Stimulated activated CD4-positive, alpha-beta T cell treated with anti-CD3 and anti-CD28 coated beads, Interleukin-1b, Interleukin-23, amount 100 ng/mL, for 1 hour (primary cell): ENCODE measurements around the gene PDXDC1.
"Not testable (repeated sequence)": the region's sequence is repeated elsewhere in the genome, so short reads cannot be mapped to it uniquely, and the experiment has no call there.

Experiments used
- DNase-seq, 2 donors: peaks; one replicate each; pipeline ENCODE4 v3.0.0-alpha.2; 2020; ENCODE audit warnings: low read depth in 2 of 2

PDXDC1 gene

DNA sequence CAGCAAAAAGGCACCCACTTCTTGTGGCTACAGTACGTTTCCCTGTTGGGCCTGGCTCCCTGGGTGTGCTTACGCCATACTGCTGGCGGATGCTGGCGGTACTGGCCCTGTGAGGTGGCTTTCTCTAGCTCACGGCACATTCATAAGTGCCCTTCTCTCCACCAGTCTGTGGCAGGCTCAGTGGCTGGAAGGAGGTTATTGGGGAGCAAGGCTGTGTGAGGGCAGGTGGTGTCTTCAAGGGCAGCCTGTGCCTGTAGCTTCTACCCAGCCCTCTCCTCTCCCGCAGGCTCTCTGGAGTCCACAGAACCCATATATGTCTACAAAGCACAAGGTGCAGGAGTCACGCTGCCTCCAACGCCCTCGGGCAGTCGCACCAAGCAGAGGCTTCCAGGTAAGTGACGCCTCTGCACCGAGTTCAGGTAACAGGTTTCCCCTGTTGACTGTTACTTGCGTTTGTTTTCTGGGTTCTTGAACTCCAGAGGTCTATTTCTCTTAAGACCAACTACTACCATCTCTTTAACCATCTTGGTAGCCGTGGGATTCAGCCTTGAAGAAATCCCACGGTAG is 60.4 kb downstream of the PDXDC1 start:
- no peak for DNase-seq

DNA sequence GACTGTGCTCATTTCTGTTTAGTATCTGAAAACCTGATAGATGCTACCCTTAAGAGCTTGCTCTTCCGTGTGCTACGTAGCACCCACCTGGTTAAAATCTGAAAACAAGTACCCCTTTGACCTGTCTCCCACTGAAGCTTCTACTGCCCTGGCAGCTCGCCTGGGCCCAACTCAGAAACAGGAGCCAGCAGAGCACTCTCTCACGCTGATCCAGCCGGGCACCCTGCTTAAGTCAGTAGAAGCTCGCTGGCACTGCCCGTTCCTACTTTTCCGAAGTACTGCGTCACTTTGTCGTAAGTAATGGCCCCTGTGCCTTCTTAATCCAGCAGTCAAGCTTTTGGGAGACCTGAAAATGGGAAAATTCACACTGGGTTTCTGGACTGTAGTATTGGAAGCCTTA is 62.2 kb downstream of the PDXDC1 start:
- DNase-seq, result no peak

- DNase-seq, result no peak
Observed at GRCh38 chr16:15037745-15038144, 62.9 kb downstream of the PDXDC1 start.

GRCh38 chr16:15038689-15039088 is 63.9 kb downstream of the PDXDC1 start:
- no peak for DNase-seq

DNA sequence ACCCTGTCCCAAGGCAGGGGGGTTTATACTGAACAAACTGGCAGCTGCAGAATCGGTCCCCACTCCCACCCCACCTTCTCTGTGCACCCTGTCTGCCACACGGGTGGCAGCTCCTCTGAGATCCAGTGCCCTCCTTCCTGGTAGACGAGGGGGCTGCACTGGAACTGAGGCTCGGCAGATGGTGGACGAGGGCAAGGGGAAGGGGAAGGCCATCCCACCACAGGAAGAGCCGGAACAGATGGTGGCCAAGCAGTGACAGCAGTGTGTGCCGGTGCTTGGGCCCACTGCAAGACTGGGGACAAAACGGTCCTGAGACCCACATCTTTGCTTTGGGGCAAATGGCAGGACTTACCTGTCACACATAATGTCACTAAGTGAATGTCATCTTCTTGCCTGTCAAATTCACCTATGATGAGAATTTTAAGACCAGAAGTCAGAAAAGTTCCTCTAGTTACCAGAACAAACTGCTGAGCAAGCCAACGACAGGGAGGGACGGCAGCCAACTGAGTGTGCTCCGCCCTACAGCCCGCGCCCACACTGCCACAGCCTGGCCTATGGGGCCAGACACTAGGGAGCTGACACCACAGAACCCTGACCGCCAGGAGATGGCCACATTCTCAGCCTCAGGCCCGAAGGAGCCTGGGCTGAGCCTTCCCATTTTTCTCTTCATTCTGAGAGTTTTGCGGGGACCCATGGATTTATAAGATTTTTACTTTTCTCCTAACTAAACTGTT is 66.6 kb downstream of the PDXDC1 start:
- DNase-seq, result no peak

DNA sequence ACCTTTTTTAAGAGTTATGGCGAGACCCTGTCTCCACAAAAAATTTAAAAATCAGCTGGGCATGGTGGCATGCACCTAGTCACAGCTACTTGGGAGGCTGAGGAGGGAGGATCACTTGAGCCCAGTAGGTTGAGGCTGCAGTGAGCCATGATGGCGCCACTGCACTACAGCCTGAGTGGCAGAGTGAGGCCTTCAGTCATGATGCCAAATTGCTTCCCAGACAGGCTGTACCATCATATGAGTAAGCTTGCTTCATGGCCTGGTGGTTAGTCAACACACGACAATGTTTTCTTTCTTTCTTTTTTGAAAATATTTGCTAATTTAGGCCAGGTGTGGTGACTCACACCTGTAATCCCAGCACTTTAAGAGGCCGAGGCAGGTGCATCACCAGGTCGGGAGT is 68.5 kb downstream of the PDXDC1 start:
- DNase-seq, result no peak

DNA sequence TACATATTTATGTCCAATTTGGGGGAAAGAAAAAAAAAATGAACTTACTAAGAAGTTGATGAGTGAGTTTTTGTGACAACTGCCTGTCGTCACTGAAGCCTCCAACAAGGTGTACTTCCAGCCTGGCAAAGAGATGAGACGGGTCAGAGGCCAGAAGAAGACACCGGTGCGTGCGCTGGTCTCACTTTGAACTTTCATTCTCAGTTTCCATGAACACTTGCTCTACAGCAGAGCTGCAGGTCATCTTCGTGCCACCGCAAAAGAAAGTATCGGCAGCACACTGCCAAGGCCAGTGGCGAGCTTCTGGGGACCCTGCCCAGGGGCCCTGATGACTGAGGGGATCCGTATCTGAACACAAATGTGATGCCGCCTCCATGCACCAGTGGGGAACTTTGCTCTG is 69.5 kb downstream of the PDXDC1 start:
- no peak for DNase-seq

DNA sequence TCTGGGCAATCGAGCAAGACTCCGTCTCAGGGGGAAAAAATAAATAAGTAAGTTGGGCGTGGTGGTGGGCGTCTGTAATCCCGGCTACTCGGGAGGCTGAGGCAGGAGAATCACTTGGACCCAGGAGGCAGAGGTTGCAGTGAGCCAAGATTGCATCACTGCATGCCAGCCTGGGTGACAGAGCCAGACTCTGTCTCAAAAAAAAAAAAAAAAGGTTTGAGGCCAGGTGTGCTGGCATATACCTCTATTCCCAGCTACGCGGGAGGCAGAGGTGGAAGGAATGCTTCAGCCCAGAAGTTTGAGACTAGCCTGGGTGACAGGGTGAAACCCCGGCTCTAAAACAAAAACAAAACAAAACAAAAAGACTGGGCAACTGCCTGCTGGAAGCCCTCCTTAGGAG is 70.4 kb downstream of the PDXDC1 start:
- not testable (repeated sequence) for DNase-seq

DNA sequence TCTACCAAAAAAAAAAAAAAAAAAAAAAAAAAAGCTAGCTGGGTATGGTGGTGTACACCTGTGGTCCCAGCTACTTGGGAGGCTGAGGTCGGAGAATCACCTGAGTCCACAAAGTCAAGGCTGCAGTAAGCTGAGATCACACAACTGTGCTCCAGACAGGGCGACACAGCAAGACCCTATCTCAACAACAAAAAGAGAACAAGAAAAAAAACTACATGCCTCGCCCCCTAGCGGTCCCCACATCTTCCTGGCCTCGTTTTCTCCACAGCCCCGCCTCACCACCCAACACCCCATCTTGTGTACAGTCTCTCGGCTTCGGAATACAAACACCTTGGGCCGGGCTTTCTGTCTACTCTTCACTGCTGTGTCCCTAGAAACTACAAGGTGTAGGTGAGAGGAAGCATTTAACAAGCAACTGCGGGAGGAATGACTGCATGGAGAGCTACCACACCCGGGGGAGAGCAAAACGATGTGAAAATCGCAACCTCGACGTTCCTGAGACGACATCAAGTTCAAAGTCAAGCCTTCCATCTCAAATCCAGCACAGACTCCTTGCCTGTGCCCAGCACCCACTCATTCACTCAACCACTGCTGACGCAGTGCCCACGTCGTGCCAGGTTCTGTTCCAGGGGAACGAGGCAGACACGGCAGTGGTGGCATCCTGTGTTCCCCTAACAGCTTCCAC is 72.0 kb downstream of the PDXDC1 start:
- DNase-seq, result no peak

GRCh38 chr16:15049581-15050180 is 74.9 kb downstream of the PDXDC1 start:
- no peak for DNase-seq

DNA sequence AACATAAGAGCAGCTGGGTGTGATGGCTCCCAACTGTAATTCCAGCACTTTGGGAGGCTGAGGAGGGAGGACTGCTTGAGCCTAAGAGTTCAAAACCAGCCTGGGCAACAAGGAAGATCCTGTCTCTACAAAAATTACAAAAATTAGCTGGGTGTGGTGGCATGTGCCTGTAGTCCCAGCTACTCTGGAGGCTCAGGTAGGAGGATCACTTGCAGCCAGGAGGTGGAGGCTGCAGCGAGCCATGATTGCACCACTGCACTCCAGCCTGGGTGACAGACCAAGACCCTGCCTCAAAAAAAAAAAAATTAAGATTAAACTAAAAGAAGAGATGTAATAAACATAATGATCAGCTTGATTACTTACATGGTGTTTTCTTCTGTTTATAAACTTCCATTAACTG is 75.6 kb downstream of the PDXDC1 start:
- not testable (repeated sequence) for DNase-seq

- DNase-seq, result no peak
Observed at GRCh38 chr16:15051387-15051951, 76.6 kb downstream of the PDXDC1 start.

DNA sequence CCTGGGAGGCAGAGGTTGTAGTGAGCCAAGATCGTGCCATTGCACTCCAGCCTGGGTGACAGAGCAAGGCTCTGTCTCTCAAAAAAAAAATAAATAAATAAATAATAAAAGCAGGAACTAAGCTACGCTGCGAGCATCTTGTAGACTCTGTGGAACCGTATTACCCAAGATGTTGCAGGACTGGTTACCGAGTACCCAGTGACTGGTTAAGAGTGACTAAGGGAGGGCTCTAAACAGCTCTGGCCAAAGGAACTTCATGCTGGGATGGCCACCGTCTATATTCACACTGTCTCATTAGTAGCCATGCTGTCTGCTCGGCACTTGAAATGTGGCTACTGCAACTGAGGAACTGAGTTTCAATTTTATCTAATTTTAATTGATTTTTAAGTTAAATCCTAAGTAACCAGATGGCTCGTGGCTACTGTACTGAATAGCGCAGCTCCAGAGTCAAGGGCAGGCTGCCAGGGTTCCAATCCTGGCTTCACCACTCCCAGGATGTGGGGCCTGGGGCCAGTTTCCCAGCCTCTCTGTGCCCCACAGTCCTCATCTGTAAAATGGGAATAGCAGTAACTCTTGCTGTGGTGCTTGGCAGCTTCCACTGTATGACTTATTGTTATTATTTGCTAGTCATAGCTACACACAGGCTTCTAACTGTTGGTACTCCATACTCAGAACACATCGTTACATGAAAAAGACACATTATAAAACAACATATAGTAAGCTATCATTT is 78.1 kb downstream of the PDXDC1 start:
- DNase-seq, result no peak

DNA sequence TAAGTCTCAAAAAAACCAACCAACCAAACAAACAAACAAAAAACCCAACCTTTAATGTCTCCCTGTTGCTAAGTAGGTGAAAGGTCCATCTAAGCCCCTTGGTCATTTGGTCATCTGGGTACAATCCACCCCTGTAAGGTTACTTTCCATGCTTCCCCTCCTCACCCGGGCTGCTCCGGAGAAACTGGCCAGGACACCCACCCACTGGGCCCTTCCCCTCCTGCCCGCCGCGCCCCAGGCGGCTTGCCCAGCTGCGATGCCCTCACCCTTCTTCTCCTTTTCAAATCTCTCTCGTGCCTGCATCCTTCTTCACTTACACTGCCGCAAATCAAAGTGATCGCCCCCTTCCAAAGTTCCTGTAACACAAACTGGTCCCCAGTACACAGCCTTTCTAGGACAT is 79.1 kb downstream of the PDXDC1 start:
- no peak for DNase-seq

DNA sequence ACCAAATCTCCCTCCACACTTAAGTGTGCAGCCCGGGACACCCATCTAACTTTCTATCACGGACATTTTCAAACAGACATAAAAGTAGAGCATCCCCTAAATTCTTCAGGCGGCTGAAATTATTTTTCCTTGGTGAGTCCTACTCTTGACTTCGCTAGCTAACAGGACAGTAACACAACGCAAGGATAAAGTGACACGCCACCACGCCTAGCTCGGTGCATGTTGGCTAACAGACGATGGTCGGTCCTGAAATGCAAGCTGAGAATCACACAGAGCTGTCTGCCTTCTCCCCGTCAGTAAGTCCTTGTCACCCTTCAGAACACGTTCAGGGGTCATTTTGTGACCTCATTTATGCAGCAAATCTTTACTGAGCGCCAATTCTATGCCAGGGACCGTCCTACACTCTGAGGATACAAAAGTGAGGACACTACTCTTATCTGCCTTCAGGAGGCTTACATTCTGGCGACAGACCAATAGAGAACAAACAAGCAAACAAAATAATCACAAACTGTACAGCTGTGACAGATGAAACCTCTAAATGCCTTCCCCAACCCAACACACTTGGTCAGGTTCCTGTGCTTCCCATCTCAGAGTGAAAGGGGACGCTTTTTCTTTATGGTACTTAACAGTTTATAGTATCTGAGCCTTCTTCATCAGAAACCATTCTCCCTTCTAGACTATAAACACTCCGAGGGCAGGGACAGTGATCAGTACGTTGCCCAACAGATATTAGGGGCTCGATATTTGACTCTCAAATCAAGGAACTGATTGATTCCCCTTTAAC is 79.7 kb downstream of the PDXDC1 start:
- DNase-seq, result no peak

GRCh38 chr16:15055141-15056053 is 80.6 kb downstream of the PDXDC1 start:
- no peak for DNase-seq

DNA sequence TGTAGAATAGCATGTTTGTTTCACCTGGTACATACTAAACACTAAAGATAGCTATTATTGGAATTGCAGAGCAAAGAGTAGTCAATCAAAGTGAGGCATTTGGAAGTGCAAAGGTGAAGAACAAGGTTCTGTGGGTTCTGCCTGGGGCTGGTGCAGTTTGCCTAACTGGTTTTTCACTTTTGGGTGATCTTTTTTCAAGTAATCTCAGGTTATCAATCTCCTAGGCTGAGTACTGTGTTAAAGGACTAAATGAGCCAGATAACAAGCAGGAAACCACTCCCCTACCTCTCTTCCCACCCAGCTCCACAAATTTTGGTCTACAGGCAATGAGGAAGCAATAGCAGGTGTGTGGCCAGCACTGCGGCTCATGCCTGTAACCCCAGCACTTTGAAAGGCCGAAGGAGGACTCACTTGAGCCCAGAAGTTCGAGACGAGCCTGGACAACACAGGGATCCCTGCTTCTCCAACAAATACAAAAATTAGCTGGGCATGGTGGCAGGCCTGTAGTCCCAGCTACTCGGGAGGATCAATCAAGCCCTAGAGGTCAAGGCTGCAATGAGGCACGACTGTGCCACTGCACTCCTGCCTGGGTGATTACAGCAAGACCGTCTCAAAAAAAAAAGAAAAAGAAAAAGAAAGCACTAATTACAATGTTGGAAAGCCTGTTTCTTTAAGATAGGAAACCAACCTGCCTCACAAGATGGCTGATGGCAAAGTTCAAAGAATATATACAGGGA is 83.0 kb downstream of the PDXDC1 start:
- DNase-seq, result no peak

DNA sequence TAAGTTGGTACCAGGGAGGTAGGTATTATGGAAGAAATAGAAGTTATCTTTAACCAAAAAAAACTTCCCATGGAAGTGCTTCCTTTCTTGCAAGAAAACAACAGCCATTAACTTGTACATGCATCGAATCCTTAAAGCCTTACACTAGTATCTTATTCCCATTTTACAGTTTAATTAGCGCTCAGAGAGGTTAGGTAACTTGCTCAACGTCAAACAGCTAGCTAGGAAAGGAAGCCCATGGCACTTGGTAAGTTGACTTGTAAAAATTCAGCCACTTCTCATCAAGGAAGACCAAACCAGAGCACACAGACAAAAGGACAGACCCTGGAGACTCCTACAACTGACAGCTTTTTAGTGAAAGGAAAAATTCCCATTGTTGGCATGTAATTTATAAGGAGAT is 84.5 kb downstream of the PDXDC1 start:
- no peak for DNase-seq
